HG03045 (cell line): Measurements from ENCODE around the gene PHKG1.
A peak's percentile ranks its signal among the peaks of the same experiment; 100 is the strongest.
"Not testable (repeated sequence)": the region's sequence is repeated elsewhere in the genome, so short reads cannot be mapped to it uniquely, and the experiment has no call there.

Experiments used
- ATAC-seq: cut with Tn5 transposase; IDR thresholded peaks from one replicate; pipeline ENCODE4 v1.9.1; 2021; ENCODE audit warnings: mild to moderate bottlenecking, moderate library complexity; ENCODE audit not compliant: unreplicated experiment

Gene PHKG1

GRCh38 chr7:56046721-56047445 is 45.9 kb downstream of the PHKG1 start:
- no peak for ATAC-seq

- ATAC-seq: not testable (repeated sequence)
These were observed 47.0 kb downstream of the PHKG1 start for GRCh38 chr7:56045758-56046157.

- ATAC-seq: no peak
These were observed 52.0 kb downstream of the PHKG1 start for GRCh38 chr7:56040730-56041129.

GRCh38 chr7:56033671-56034432 is 58.9 kb downstream of the PHKG1 start:
- peak; percentile 99 for ATAC-seq

GRCh38 chr7:56032578-56032977 is 60.2 kb downstream of the PHKG1 start:
- not testable (repeated sequence) for ATAC-seq

GRCh38 chr7:56031556-56031955 is 61.2 kb downstream of the PHKG1 start:
- not testable (repeated sequence) for ATAC-seq

- no peak for ATAC-seq
These were observed 62.4 kb downstream of the PHKG1 start for GRCh38 chr7:56030340-56030739.
